SK-N-SH (cell line): ENCODE results near the gene MEIS1. TPM values are rescaled to one million over a fixed set of nuclear protein-coding genes. Genes with fewer than 3 reads are reported as not detected.

ENCODE experiments used
- CTCF ChIA-PET: fragments of 300-600, 350-600 bp; formaldehyde crosslinking; extraction: SDS; loops from one replicate; lab custom pipeline; 2021; lab: Yijun Ruan, JAX
- POLR2A ChIA-PET: fragments of 350-600 bp; sonication (Branson Sonifier 250); formaldehyde crosslinking; extraction: SDS; loops from one replicate; lab custom pipeline; 2020; ENCODE audit warnings: antibody characterized with exemption, inconsistent platforms; lab: Yijun Ruan, JAX
- DNase-seq: peaks from one replicate; pipeline ENCODE4 v3.0.0; 2012
- H2AFZ ChIP-seq: fragments of 200-600 bp; sonication (generic); 2 replicates; pipeline ENCODE4 v1.8.1; 2016; ENCODE audit warnings: antibody characterized with exemption, mild to moderate bottlenecking, low read depth
- H3F3A ChIP-seq: fragments of 200-600 bp; sonication (generic); replicated peaks from 2 replicates; pipeline ENCODE3; 2016; ENCODE audit warnings: antibody characterized with exemption, mild to moderate bottlenecking; ENCODE audit not compliant: insufficient read depth
- H3K27ac ChIP-seq, 2 experiments: fragments of 200-500 bp in 1 of 2; fragments of 200-600 bp in 1 of 2; sonication (Bioruptor generic) in 1 of 2; sonication (generic), shearing (Covaris generic) in 1 of 2; 2 replicates each; pipeline versions ENCODE4 v1.5.1 to v1.6.1; 2014 to 2016; ENCODE audit warnings: low read depth in 2 of 2, inconsistent platforms in 1 of 2, low read length in 1 of 2, mild to moderate bottlenecking in 1 of 2, mixed read lengths in 1 of 2
- H3K27me3 ChIP-seq: fragments of 200-600 bp; sonication (generic), shearing (Covaris generic); 2 replicates; pipeline ENCODE4 v1.6.1; 2016; ENCODE audit warnings: mixed run types; ENCODE audit not compliant: insufficient read depth
- H3K36me3 ChIP-seq, 2 experiments: fragments of 200-500 bp in 1 of 2; fragments of 200-600 bp in 1 of 2; sonication (Bioruptor generic) in 1 of 2; sonication (generic) in 1 of 2; replicated peaks in 1 of 2; 2 replicates each; pipeline versions ENCODE3 to v1.5.1; 2014 to 2016; ENCODE audit warnings: low read length in 1 of 2, mild to moderate bottlenecking in 1 of 2; ENCODE audit not compliant: insufficient read depth in 2 of 2, control insufficient read depth in 1 of 2
- H3K4me1 ChIP-seq, 2 experiments: fragments of 200-500 bp in 1 of 2; fragments of 200-600 bp in 1 of 2; sonication (Bioruptor generic) in 1 of 2; sonication (generic), shearing (Covaris generic) in 1 of 2; 2 replicates each; pipeline versions ENCODE4 v1.5.1 to v1.6.1; 2014 to 2016; ENCODE audit warnings: low read depth in 1 of 2, low read length in 1 of 2, mixed run types in 1 of 2; ENCODE audit not compliant: insufficient read depth in 2 of 2, control insufficient read depth in 1 of 2
- H3K4me2 ChIP-seq: fragments of 200-600 bp; sonication (generic), shearing (Covaris generic); 2 replicates; pipeline ENCODE4 v1.6.1; 2017; ENCODE audit warnings: mixed run types
- H3K4me3 ChIP-seq, 2 experiments: fragments of 200-500 bp in 1 of 2; fragments of 200-600 bp in 1 of 2; sonication (Bioruptor generic) in 1 of 2; sonication (generic), shearing (Covaris generic) in 1 of 2; 2 replicates each; pipeline versions ENCODE4 v1.5.1 to v1.8.1; 2014 to 2016; ENCODE audit warnings: low read depth in 2 of 2, inconsistent platforms in 1 of 2, low read length in 1 of 2, mild to moderate bottlenecking in 1 of 2, mixed read lengths in 1 of 2, moderate library complexity in 1 of 2
- H3K79me2 ChIP-seq: fragments of 200-600 bp; sonication (generic); 2 replicates; pipeline ENCODE4 v1.8.1; 2017; ENCODE audit warnings: mild to moderate bottlenecking; ENCODE audit not compliant: insufficient read depth
- H3K9ac ChIP-seq: fragments of 200-600 bp; sonication (generic); 2 replicates; pipeline ENCODE4 v1.6.1; 2017; ENCODE audit warnings: mixed run types
- H3K9me2 ChIP-seq: fragments of 200-600 bp; sonication (generic); 2 replicates; pipeline ENCODE4 v1.6.1; 2017; ENCODE audit warnings: mixed run types
- H3K9me3 ChIP-seq: fragments of 200-600 bp; sonication (generic); 2 replicates; pipeline ENCODE4 v1.6.1; 2017; ENCODE audit warnings: mixed run types, mild to moderate bottlenecking, moderate library complexity
- H4K20me1 ChIP-seq: fragments of 200-600 bp; sonication (generic); 2 replicates; pipeline ENCODE4 v1.6.1; 2017; ENCODE audit warnings: mild to moderate bottlenecking, mixed run types; ENCODE audit not compliant: insufficient read depth
- FOXJ3 ChIP-seq: sonication (generic); formaldehyde crosslinking; IDR thresholded peaks from 2 replicates; pipeline ENCODE4 v1.5.1; 2020; ENCODE audit warnings: mild to moderate bottlenecking, missing genetic modification reagents
- MEF2A ChIP-seq: IDR thresholded peaks from 2 replicates; pipeline ENCODE4 v1.4.0; 2012; ENCODE audit warnings: low read depth, borderline replicate concordance
- MXI1 ChIP-seq: IDR thresholded peaks from 2 replicates; pipeline ENCODE4 v1.6.1; 2012; ENCODE audit warnings: mild to moderate bottlenecking, low read depth, low read length, improper control_type of control experiment
- REST ChIP-seq: IDR thresholded peaks from 2 replicates; pipeline ENCODE4 v1.6.1; 2012; ENCODE audit warnings: mild to moderate bottlenecking, low read depth, low read length, moderate library complexity
- RFX5 ChIP-seq: IDR thresholded peaks from 2 replicates; pipeline ENCODE4 v1.6.1; 2012; ENCODE audit warnings: mild to moderate bottlenecking, improper control_type of control experiment, low read length
- SIN3A ChIP-seq: IDR thresholded peaks from 2 replicates; pipeline ENCODE4 v1.6.1; 2012; ENCODE audit warnings: low read depth, mild to moderate bottlenecking, low read length, moderate library complexity, borderline replicate concordance
- SMC3 ChIP-seq: IDR thresholded peaks from 2 replicates; pipeline ENCODE4 v1.6.1; 2012; ENCODE audit warnings: low read depth, low read length, improper control_type of control experiment
- TEAD4 ChIP-seq: IDR thresholded peaks from 2 replicates; pipeline ENCODE4 v1.4.0; 2012; ENCODE audit warnings: mild to moderate bottlenecking, borderline replicate concordance; ENCODE audit not compliant: insufficient read depth
- USF2 ChIP-seq: fragments of 150-350 bp; IDR thresholded peaks from 2 replicates; pipeline ENCODE4 v1.6.1; 2017; ENCODE audit warnings: antibody characterized with exemption, low read length, low read depth, borderline replicate concordance
- YY1 ChIP-seq: IDR thresholded peaks from 2 replicates; pipeline ENCODE4 v1.4.0; 2012; ENCODE audit warnings: low read depth, mild to moderate bottlenecking
- ZBTB33 ChIP-seq: IDR thresholded peaks from 2 replicates; pipeline ENCODE4 v1.4.0; 2012; ENCODE audit warnings: low read depth, borderline replicate concordance
- WGBS: methylation state at CpG from one replicate; pipeline ENCODE4 v1.1.6; 2017; ENCODE audit warnings: low lambda C conversion rate; 5-methylcytosine and 5-hydroxymethylcytosine counted together
- polyA plus RNA-seq, 3 experiments: library from polyadenylated mRNA; depleted of rRNA; stranded (reverse); fragments of >200 nt; gene quantifications; 2 replicates each; pipeline ENCODE4 v1.2.3, GENCODE V29; 2012
- TF ChIP-seq, protein P1 (sequence below): IDR thresholded peaks from 2 replicates; pipeline ENCODE4 v1.4.0; 2012; ENCODE audit warnings: low read depth

Gene MEIS1
- polyA plus RNA-seq, 1 of the 3 experiments (the other 2 are of a cell fraction) = 16.9 TPM

- POLR2A ChIA-PET = no interaction called here
- TF ChIP-seq REST = no peak
- 0 out of 2 replicates have a peak, but pooled peaks have one; percentile 1 for TF ChIP-seq SMC3
- peak; percentile 66; the same call in 1 of the 2 replicates for TF ChIP-seq MXI1
- no peak for TF ChIP-seq MEF2A
- TF ChIP-seq ZBTB33 = no peak
- Histone ChIP-seq H3K36me3 (peaks cover 21 to 35% of the 10 kb centered on the region in 2 experiments), H3K27ac (peak overlapping the region; percentile 50 to 76), H3K79me2 (peaks cover 68% of the 10 kb centered on the region), H3K4me1 (peaks cover 7 to 21% of the 10 kb centered on the region in 2 experiments; a peak in 2 of 4 replicates), H2AFZ (peak overlapping the region; percentile 36; the same call in 1 of the 2 replicates), H3F3A (peaks cover 15% of the 10 kb centered on the region), H4K20me1 (no peaks in the 10 kb centered on the region), H3K9me3 (no peaks in the 10 kb centered on the region), H3K27me3 (no peaks in the 10 kb centered on the region), H3K9me2 (no peaks in the 10 kb centered on the region), H3K4me3 (peak overlapping the region; percentile 85 to 90), H3K4me2 (peak overlapping the region; percentile 94), H3K9ac (peak overlapping the region; percentile 90)
- 10% methylated on average over 14 of the region's 14 CpGs for WGBS
- DNase-seq = no peak
- CTCF ChIA-PET = interaction anchor here (1.1 to 4.1 kb wide), 7 partner anchors 10 to 1214 kb away, joined by 3 to 25 read pairs (median 4); no protein-coding TSS in a partner anchor
Measured at GRCh38 chr2:66437109-66437690, 2.3 kb downstream of the MEIS1 start.

- no peak for TF ChIP-seq FOXJ3 (CRISPR knock-in tag)
- TF ChIP-seq USF2 = no peak
- TF ChIP-seq, protein P1, sequence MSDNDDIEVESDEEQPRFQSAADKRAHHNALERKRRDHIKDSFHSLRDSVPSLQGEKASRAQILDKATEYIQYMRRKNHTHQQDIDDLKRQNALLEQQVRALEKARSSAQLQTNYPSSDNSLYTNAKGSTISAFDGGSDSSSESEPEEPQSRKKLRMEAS = no peak
- no peak for TF ChIP-seq SIN3A
- TF ChIP-seq TEAD4 = no peak
- no peak for TF ChIP-seq YY1
- no peak for TF ChIP-seq RFX5
- peak overlapping the region; percentile 85 to 90 for H3K4me3 ChIP-seq
- no peaks in the 10 kb centered on the region for H3K27me3 ChIP-seq
- peak overlapping the region; percentile 19; the same call in 1 of the 2 replicates for H2AFZ ChIP-seq
- H4K20me1 ChIP-seq = no peaks in the 10 kb centered on the region
- peaks cover 68% of the 10 kb centered on the region for H3K79me2 ChIP-seq
- H3K9me2 ChIP-seq = no peaks in the 10 kb centered on the region
- peaks cover 7 to 21% of the 10 kb centered on the region in 2 experiments; a peak in 2 of 4 replicates for H3K4me1 ChIP-seq
- H3K4me2 ChIP-seq = peak overlapping the region; percentile 94
- H3K36me3 ChIP-seq = peaks cover 26 to 42% of the 10 kb centered on the region in 2 experiments
- peak; percentile 55 for DNase-seq
- WGBS = 24% methylated on average over 22 of the region's 22 CpGs
- no peaks in the 10 kb centered on the region for H3K9me3 ChIP-seq
- ChIA-PET CTCF (interaction anchor here (1.2 to 4.1 kb wide), 6 partner anchors 9 to 1213 kb away, joined by 3 to 25 read pairs (median 5); no protein-coding TSS in a partner anchor), POLR2A (no interaction called here)
- peaks cover 15% of the 10 kb centered on the region for H3F3A ChIP-seq
- H3K9ac ChIP-seq = peak overlapping the region; percentile 90
- H3K27ac ChIP-seq = peak overlapping the region; percentile 50 to 76
Measured at GRCh38 chr2:66437691-66438497, 3.0 kb downstream of the MEIS1 start.
